MCF 10A (cell line): ENCODE measurements around the gene GSTT4. TPM values are rescaled to one million over a fixed set of nuclear protein-coding genes. Genes with fewer than 3 reads are reported as not detected.

Experiments
- BruUV-seq: library from RNA; stranded (reverse); fragments of 400-500 nt; replicated peaks from 2 replicates; lab custom pipeline; 2021; lab: Mats Ljungman, UMichigan
- CTCF ChIA-PET: fragments of 300-600 bp; sonication (Branson Sonifier 250); formaldehyde crosslinking; extraction: SDS; loops from one replicate; lab custom pipeline; 2021; ENCODE audit warnings: antibody characterized with exemption, inconsistent platforms; lab: Yijun Ruan, JAX
- POLR2A ChIA-PET: fragments of 300-600, 350-650 bp; sonication (Branson Sonifier 250); formaldehyde crosslinking; extraction: SDS; loops from one replicate; lab custom pipeline; 2020; ENCODE audit warnings: antibody characterized with exemption, inconsistent platforms; lab: Yijun Ruan, JAX
- DNase-seq: peaks from one replicate; pipeline ENCODE4 v3.0.0-alpha.2; 2018; ENCODE audit not compliant: unreplicated experiment
- H3K27ac Mint-ChIP-seq: one replicate; pipeline ENCODE4 v1.8.0; 2022; ENCODE audit warnings: mild to moderate bottlenecking, low read depth, mixed read lengths; ENCODE audit not compliant: unreplicated experiment
- H3K27me3 Mint-ChIP-seq: one replicate; pipeline ENCODE4 v1.8.0; 2022; ENCODE audit warnings: mixed read lengths; ENCODE audit not compliant: insufficient read depth, unreplicated experiment
- H3K36me3 Mint-ChIP-seq: one replicate; pipeline ENCODE4 v1.8.0; 2022; ENCODE audit warnings: mild to moderate bottlenecking, moderate library complexity, mixed read lengths; ENCODE audit not compliant: insufficient read depth, unreplicated experiment
- H3K4me1 Mint-ChIP-seq: one replicate; pipeline ENCODE4 v1.8.0; 2022; ENCODE audit warnings: mixed read lengths; ENCODE audit not compliant: insufficient read depth, unreplicated experiment
- H3K4me3 Mint-ChIP-seq: one replicate; pipeline ENCODE4 v1.8.0; 2022; ENCODE audit warnings: mild to moderate bottlenecking, moderate library complexity, mixed read lengths; ENCODE audit not compliant: unreplicated experiment
- H3K9me3 Mint-ChIP-seq: one replicate; pipeline ENCODE4 v1.8.0; 2022; ENCODE audit warnings: mixed read lengths; ENCODE audit not compliant: unreplicated experiment
- CTCF ChIP-seq: fragments of 200-600 bp; IDR thresholded peaks from one replicate; pipeline ENCODE4 v1.8.0; 2022; ENCODE audit warnings: antibody characterized with exemption, mild to moderate bottlenecking; ENCODE audit not compliant: unreplicated experiment
- intact Hi-C: fragments of 100-400 bp; cut with micrococcal nuclease; formaldehyde crosslinking; loops from 2 replicates; pipeline ENCODE4 v1.14.1; 2022
- total RNA-seq: library from RNA; stranded (reverse); gene quantifications from 2 replicates; pipeline ENCODE4 v1.2.3, GENCODE V29; 2022

The GSTT4 gene
- total RNA-seq, 1 experiment from 2014 or later: not detected

- no TSS peak for BruUV-seq
- H3K36me3 Mint-ChIP-seq: peaks cover 66% of the 10 kb centered on the region
- no peaks in the 10 kb centered on the region for H3K9me3 Mint-ChIP-seq
- H3K27ac Mint-ChIP-seq: no peak overlapping the region
- intact Hi-C loops: no loop called here
- DNase-seq: no peak
- H3K27me3 Mint-ChIP-seq: no peaks in the 10 kb centered on the region
- CTCF ChIA-PET: no interaction called here
- H3K4me1 Mint-ChIP-seq: no peaks in the 10 kb centered on the region
- H3K4me3 Mint-ChIP-seq: no peak overlapping the region
- POLR2A ChIA-PET: no interaction called here
- no peak for TF ChIP-seq CTCF
Measured at GRCh38 chr22:24051028-24051427, 45.8 kb upstream of the GSTT4 start.

DNA sequence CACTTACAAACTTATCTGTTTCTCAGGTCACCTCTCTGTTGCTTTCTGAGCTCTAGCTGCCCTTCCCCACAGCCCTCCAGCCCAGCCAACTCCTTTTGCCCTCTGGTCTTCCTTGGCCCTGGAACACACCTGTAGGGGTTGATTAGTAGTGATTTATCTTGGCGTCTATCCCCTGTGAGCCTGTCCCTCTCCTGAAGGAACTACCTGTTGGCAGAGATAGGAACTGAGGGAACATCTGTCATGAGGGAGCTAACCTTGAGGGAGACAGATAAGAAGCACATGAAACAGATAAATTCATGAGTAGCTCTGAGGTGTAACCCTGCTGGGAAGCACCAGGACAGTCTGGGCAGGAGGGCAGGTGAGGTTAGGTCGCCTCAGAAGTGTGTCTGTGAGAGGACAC, 44.7 kb upstream of the GSTT4 start:
- Mint-ChIP-seq H3K27ac (no peak overlapping the region), H3K9me3 (no peaks in the 10 kb centered on the region), H3K27me3 (no peaks in the 10 kb centered on the region), H3K36me3 (peaks cover 71% of the 10 kb centered on the region), H3K4me3 (no peak overlapping the region), H3K4me1 (no peaks in the 10 kb centered on the region)
- ChIA-PET CTCF (interaction anchor here (0.7 kb wide), 1 partner anchor 22 kb away, joined by 4 read pairs; no protein-coding TSS in a partner anchor), POLR2A (interaction anchor here (0.6 to 2.0 kb wide), 3 partner anchors 24 to 136 kb away, joined by 3 to 4 read pairs (median 3); partner anchors contain the start of gene CABIN1)
- intact Hi-C loops: no loop called here
- no peak for DNase-seq
- BruUV-seq: no TSS peak
- TF ChIP-seq CTCF: no peak

- DNase-seq: no peak
- Mint-ChIP-seq H3K27ac (no peak overlapping the region), H3K27me3 (no peaks in the 10 kb centered on the region), H3K9me3 (no peaks in the 10 kb centered on the region), H3K36me3 (peaks cover 73% of the 10 kb centered on the region), H3K4me3 (no peak overlapping the region), H3K4me1 (no peaks in the 10 kb centered on the region)
- POLR2A ChIA-PET: interaction anchor here (1.0 to 2.0 kb wide), 2 partner anchors 38 to 46 kb away, joined by 3 to 4 read pairs; partner anchors contain the start of gene CABIN1
- intact Hi-C loops: no loop called here
- BruUV-seq: no TSS peak
- TF ChIP-seq CTCF: no peak
- CTCF ChIA-PET: no interaction called here
Measured at GRCh38 chr22:24049211-24049610, 44.0 kb upstream of the GSTT4 start.

- no TSS peak for BruUV-seq
- H3K4me1 Mint-ChIP-seq: peaks cover 15% of the 10 kb centered on the region
- no peak for DNase-seq
- POLR2A ChIA-PET: interaction anchor here (1.0 kb wide), 1 partner anchor 35 kb away, joined by 3 read pairs; the partner anchor contains the start of gene CABIN1
- intact Hi-C loops: no loop called here
- H3K27me3 Mint-ChIP-seq: no peaks in the 10 kb centered on the region
- no peak overlapping the region for H3K4me3 Mint-ChIP-seq
- peaks cover 82% of the 10 kb centered on the region for H3K36me3 Mint-ChIP-seq
- TF ChIP-seq CTCF: no peak
- H3K9me3 Mint-ChIP-seq: no peaks in the 10 kb centered on the region
- H3K27ac Mint-ChIP-seq: no peak overlapping the region
- CTCF ChIA-PET: interaction anchor here (0.7 kb wide), 1 partner anchor 172 kb away, joined by 3 read pairs; no protein-coding TSS in a partner anchor
Measured at GRCh38 chr22:24046024-24046423, 40.8 kb upstream of the GSTT4 start.
